ENCODE measurements around the gene STYK1.
"Not testable (repeated sequence)": the region's sequence is repeated elsewhere in the genome, so short reads cannot be mapped to it uniquely, and the experiment has no call there.

The STYK1 gene

GRCh38 chr12:10689146-10689545 lies 15.3 kb upstream of the STYK1 start:
- DNase-seq (ENCODE audit: low read depth), result no peak

DNA sequence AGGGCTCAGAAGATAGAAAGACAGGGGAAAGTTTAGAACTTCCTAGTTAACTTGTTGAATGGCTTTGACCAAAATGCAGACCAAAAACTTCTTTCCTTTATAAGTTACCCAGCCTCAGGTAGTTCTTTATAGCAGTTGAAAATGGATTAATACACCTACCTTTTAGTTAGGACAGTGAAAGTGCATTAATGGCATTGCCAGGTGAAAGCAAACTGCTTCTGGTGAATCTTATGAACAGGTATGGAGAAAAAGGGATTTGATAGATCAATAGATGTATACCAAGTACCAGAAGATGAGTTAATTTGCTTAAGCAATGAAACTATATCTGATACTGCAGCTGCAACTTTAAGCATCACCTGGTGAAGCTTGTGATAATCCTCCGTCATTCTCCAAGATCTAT lies 14.2 kb upstream of the STYK1 start:
- no peak for DNase-seq (ENCODE audit: low read depth)

- no peak for DNase-seq (ENCODE audit: low read depth)
Observed at GRCh38 chr12:10672231-10672868, 1.5 kb downstream of the STYK1 start.

DNA sequence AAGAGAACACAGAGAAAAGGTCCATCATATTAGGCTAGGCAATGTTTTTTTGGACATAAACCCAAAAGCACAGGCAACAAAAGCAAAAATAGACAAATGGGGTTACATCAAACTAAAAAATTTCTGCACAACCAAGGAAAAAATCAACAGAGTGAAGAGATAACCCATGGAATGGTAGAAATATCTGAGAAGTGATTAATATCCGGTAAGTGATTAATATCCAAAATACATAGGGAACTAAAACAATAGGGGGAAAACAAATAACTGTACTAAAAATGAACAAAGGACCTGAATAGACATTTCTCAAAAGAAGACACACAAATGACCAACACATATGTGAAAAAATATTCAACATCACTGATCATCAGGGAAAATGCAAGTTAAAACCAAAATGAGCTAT lies 4.3 kb downstream of the STYK1 start:
- DNase-seq (ENCODE audit: low read depth), result no peak

DNA sequence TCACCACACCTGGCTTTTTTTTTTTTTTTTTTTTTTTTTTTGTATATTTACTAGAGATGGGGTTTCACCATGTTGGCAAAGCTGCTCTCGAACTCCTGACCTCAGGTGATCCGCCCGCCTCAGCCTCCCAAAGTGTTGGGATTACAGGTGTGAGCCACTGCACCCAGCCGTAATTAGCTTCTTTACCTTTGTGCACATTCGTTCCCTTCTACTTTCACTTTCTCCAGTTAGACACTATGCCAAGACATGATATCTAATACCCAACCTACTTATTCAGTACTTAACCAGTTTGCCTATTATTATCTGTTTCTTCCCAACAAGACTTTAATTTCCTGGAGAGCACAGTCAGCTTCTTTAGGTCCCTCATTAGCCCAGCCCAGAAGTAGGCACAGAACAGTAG lies 5.3 kb downstream of the STYK1 start:
- no peak for DNase-seq (ENCODE audit: low read depth)

GRCh38 chr12:10667581-10667980 lies 6.3 kb downstream of the STYK1 start:
- no peak for DNase-seq (ENCODE audit: low read depth)

DNA sequence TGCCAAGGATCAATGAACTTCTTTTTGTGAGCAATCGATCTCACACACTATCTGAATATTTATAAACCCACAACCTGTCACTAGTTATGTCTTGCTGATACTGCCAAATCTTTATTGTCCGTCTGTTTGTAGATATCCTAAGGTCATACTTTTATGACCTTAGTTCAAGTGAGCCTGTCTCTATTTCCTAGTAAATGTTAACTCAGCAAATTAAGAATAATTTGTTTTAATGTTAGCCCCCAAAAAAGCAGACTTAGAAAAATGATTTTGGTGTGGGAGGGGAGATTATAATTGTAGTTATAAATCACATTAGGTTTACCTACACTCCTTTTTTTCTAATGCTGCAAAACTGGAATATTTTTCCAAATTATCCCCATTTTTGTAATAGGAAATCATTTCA lies 9.4 kb downstream of the STYK1 start:
- no peak for DNase-seq (ENCODE audit: low read depth)

DNA sequence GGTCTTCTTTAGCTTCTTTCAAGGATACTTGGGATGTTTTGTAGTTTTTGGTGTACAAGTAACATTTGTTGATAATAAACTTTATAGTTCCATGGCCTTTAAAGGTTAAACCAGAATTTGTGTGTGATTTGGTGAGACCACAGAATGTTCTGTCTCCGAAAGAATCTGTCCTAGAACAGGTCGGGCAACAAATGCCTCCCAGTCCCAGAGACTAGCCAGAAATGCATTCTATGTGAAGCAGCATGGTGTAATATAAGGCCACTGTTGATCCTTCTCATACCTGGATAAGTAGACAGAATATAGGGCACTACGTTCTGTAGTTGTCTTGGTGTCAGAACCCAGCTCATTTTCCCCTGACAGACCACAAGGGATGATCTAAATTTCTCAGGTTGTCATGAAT lies 10.0 kb downstream of the STYK1 start:
- DNase-seq (ENCODE audit: low read depth), result no peak

GRCh38 chr12:10661338-10661737 lies 12.5 kb downstream of the STYK1 start:
- no peak for DNase-seq (ENCODE audit: low read depth)

DNA sequence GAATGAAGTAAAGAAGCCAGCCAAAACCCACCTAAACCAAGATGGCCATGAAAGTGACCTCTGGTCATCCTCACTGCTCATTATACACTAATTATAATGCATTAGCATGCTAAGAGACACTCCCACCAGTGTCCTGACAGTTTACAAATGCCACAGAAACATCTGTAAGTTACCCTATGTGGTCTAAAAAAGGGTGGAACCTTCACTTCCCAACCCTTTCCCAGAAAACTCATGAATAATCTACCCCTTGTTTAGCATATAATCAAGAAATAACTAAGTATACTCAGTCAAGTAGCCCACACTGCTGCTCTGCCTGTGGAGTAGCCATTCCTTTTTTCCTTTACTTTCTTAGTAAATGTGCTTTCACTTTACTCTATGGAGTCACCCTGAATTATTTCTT lies 19.8 kb downstream of the STYK1 start:
- DNase-seq (ENCODE audit: low read depth), result no peak

- no peak for DNase-seq (ENCODE audit: low read depth)
Observed at GRCh38 chr12:10652192-10652591, 21.7 kb downstream of the STYK1 start.

DNA sequence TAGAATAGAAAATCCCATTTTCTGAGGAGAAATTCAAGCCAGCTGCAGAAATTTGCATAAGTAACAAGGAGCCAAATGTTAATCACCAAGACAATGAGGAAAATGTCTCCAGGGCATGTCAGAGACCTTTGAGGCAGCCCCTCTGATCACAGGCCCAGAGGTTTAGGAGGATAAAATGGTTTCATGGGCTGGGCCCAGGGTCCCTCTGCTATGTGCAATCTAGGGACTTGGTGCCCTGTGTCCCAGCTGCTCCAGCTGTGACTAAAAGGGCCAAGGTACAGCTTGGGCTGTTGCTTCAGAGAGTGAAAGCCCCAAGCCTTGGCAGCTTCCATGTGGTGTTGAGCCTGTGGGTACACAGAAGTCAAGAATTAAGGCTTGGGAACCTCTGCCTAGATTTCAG lies 27.3 kb downstream of the STYK1 start:
- DNase-seq (ENCODE audit: low read depth), result not testable (repeated sequence)

- DNase-seq (ENCODE audit: low read depth), result no peak
Observed at GRCh38 chr12:10645910-10646309, 27.9 kb downstream of the STYK1 start.

- DNase-seq (ENCODE audit: low read depth), result no peak
Observed at GRCh38 chr12:10641735-10642500, 31.9 kb downstream of the STYK1 start.

DNA sequence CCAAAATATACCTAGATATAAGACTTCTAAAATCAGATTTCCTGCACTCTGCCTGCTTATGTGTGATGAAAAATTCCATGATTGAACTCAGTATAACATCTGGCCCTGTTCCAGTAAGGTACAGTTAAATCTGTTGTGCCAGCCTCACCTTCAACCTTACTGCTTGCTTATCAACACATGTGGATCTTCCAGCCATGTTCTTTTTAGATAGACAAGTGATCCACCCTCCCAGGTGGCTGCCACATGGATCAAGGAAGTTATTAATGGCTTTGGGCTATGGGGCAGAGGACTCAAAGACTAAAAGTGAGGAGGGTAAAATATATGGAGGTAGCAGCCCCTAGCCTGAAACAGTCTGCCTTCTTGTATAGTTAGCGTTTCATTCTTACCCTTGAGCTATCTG lies 35.1 kb downstream of the STYK1 start:
- no peak for DNase-seq (ENCODE audit: low read depth)

- DNase-seq (ENCODE audit: low read depth), result no peak
Observed at GRCh38 chr12:10636611-10637010, 37.2 kb downstream of the STYK1 start.

GRCh38 chr12:10636124-10636523 lies 37.7 kb downstream of the STYK1 start:
- no peak for DNase-seq (ENCODE audit: low read depth)

- DNase-seq (ENCODE audit: low read depth), result no peak
Observed at GRCh38 chr12:10635306-10635705, 38.5 kb downstream of the STYK1 start.

GRCh38 chr12:10634427-10634826 lies 39.4 kb downstream of the STYK1 start:
- DNase-seq (ENCODE audit: low read depth), result no peak

DNA sequence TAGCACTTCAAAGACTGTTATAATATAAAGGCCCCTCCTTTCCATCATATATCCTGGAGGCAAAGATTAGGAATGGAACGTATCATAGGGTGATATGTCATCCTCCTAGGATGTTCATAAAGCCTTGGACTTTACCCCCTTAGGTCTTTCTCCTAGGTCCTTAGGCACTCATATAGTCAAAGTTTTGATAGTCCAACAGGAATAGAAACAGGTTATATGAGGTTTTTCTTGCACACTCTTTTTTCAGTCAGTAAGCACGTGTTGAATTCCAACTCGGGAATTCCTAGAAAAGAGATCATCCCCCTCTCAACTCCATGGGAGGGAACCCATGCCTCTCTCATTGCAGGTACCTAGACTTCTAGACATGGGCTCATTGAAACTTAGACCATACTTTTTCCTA lies 40.3 kb downstream of the STYK1 start:
- DNase-seq (ENCODE audit: low read depth), result no peak

DNA sequence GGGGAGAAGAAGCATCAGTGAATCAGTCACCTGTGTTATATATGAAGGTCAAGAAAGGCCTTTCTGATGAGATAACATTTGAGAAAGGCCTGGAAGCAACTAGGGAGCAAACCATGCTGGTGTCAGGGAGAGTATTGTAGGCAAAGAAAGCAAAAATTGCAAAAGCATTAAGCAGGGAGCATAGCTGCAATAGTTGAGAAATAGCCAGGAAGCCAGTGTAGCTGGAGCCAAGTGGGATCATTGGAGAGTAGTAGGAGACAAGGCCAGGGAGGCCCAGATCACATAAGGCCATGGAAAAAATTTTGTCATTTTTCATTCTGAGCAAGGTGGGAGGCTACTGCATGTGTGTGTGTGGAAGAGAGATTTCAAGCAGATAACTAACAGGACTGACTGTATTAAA lies 41.6 kb downstream of the STYK1 start:
- no peak for DNase-seq (ENCODE audit: low read depth)

DNA sequence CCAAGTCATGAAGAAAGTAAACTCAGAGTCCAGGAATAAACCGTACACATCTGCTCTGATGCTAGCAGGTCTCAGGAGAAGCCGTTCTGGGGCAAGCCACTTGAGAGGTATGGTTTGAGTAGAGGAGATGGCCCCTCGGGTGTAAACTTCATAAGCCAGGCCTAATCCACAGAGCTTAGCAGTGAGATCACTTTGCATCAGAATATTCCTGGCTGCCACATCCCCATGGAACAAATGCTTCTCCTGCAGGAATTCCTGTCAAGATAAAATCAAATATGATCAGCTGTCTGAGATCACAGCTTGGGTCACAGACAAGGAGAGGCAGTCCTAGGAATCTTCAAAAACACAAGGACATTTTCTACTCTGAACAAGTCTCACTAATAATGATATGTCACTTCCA lies 49.2 kb downstream of the STYK1 start:
- DNase-seq (ENCODE audit: low read depth), result no peak

DNA sequence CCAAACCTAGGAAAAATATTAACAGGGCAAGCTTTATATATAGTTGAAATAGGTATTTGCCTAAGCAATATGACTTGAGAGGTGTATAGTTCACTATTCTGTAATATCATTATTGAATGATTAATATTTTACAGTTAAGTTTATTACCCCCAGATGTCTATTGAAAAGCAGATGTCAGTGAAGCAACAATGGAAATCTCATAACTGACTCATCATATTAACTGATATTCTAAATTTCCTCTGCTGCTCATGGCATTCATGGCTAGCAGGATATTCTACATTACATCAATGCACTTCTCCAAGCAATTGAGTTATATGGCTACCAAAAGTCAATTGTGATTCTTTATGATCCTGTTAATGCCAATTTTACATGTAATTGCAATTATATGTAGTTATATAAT lies 50.7 kb downstream of the STYK1 start:
- no peak for DNase-seq (ENCODE audit: low read depth)

- DNase-seq (ENCODE audit: low read depth), result no peak
Observed at GRCh38 chr12:10621278-10621677, 52.6 kb downstream of the STYK1 start.
